Measurements from ENCODE around the gene COL4A2.
"Not testable (repeated sequence)": the region's sequence is repeated elsewhere in the genome, so short reads cannot be mapped to it uniquely, and the experiment has no call there.

Gene COL4A2

DNA sequence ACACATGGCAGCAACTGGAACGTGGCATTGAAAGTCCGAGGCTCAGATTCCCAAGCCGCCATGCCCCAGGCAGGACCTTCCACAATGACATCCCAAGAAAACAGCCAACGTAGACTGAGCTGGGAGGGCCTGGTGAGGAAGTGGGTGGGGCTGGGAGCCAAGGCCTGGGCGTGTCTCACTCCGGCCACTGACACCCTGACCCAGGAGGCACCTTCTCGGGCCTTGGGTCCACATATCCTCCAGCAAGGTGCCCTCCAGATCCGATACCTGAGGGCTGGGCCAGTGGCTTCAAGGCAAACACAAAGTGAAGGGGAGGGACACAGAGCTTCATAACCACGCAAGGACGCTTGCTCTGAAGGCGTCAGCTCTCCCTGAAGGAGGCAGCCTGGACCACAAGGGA is 211.5 kb downstream of the COL4A2 start:
- no peak for DNase-seq (ENCODE audit: low read depth)

GRCh38 chr13:110519046-110519445 is 212.0 kb downstream of the COL4A2 start:
- DNase-seq (ENCODE audit: low read depth), result no peak

DNA sequence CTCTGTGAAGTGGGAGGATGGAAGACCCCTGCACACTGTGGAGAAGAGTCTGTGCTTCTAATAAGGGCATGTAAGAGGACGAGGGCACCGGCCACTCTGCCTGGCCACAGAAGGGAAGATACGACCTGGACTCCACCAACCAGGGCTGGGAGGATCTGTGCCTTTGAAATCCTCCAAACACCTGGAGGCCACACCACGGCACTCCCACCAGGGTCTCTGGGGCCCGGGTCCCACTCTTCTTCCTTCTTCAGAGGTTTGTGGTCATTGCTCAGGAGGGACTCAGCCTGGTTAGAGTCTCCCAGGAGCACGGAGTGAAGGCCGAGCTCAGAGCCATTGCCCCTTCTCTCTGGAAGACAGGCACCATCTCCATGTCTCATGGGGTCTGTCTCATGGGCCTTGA is 212.4 kb downstream of the COL4A2 start:
- DNase-seq (ENCODE audit: low read depth), result no peak

- DNase-seq (ENCODE audit: low read depth), result no peak
Observed at GRCh38 chr13:110520431-110521295, 213.6 kb downstream of the COL4A2 start.

DNA sequence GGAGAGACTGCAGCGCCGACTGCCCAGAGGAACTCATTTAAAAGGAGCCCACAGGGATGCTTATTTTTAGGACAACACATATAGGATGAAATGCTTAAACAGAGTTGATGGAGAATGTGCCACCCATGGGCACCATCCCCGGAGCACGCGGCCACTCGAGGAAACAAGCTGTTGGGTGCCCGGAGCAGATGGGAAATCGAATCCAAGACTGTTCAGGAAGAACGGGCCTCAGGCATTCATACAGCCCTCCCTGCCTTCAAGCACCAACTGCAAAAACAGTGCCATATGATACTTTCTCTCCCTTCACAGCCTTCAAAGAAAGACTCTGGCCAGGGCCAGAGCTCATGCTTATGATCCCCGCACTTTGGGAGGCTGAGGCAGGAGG is 214.2 kb downstream of the COL4A2 start:
- no peak for DNase-seq (ENCODE audit: low read depth)

GRCh38 chr13:110521946-110522345 is 214.9 kb downstream of the COL4A2 start:
- DNase-seq (ENCODE audit: low read depth), result no peak

- DNase-seq (ENCODE audit: low read depth), result no peak
Observed at GRCh38 chr13:110522721-110523120, 215.6 kb downstream of the COL4A2 start.

- DNase-seq (ENCODE audit: low read depth), result no peak
Observed at GRCh38 chr13:110523180-110523579, 216.1 kb downstream of the COL4A2 start.

DNA sequence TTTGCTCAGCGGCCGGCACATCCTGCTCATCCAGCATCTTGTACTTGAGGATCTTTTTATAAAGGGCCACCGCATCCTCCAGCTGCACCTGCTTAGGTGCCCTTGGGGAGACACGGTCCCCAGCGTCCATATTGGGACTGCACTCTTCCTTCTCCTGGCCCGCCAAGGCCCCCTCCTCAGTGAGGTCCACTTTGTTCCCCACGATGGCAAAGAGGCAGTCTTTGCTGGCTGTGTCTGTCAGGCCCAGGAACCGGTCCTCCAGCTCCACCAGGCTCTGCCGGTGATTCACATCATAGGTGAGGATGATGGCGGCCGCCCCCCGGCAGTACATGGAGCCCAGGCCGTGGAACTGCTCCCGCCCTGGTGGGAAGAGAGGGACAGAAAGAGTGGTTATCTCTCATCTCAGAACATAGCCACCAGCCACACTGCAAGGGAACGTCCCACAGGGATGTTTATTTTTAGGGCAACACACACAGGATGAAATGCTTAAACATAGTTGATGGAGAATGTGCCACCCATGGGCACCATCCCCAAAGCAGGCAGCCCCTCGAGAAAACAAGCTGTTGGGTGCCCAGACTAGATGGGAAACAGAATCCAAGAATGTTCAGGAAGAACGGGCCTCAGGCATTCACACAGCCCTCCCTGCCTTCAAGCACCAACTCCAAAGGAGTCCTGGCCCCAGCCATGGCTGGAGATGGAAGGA is 216.9 kb downstream of the COL4A2 start:
- DNase-seq (ENCODE audit: low read depth), result no peak

DNA sequence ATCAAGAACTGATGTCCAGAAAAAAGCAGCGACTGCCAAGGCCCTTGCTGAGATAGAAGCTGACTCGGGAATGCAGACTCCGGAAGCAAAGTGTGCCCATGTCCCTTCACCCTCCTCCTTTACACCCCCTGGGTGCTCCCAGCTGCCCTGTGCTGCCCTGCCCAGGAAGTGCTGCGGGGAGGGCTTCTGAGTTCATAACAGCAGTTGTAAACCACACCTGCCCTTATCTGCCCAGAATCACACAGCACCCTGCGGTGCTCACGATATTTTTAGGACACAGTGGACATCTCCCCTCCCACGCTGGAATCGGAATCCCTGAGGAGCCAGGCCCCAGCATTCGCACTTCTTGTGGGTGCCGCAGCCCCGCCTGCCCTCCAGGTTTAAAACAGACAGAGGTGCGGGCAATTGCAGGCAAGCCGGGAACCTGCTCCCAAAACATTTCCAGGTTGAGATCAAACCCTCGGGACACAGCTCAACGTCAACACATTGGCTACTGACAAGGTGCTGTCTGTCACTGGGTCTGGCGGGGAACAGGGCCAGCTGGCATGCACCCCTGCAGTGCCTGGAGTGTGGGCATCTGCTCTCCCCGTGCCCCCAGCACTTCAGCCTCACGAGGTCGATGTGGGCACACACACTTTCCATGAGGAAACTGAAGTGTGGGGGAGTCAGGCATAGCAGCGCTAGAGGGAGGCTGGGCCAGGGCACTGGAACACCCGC is 217.6 kb downstream of the COL4A2 start:
- DNase-seq (ENCODE audit: low read depth), result no peak

GRCh38 chr13:110525328-110526319 is 218.5 kb downstream of the COL4A2 start:
- no peak for DNase-seq (ENCODE audit: low read depth)

GRCh38 chr13:110528371-110528770 is 221.3 kb downstream of the COL4A2 start:
- no peak for DNase-seq (ENCODE audit: low read depth)

DNA sequence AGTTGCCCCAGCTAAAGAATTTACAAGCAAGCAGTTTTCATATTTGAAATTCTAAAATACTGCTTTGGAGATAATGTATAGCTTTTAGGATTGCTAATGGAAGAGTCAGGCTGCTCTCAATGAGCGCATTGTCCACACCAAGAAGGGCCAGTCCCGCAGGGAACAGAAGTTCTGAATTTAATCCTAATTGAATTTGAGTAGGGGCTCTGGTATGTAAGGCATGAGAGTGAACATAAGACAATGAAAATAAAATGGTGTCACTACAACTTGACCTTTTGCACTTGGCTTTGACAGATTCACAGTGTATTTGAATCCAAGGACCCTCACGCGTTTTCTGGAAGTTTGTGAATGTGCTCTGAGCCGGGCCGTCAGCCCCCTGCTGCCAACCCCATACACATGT is 221.8 kb downstream of the COL4A2 start:
- DNase-seq (ENCODE audit: low read depth), result no peak

- DNase-seq (ENCODE audit: low read depth), result no peak
Observed at GRCh38 chr13:110529522-110530311, 222.6 kb downstream of the COL4A2 start.

DNA sequence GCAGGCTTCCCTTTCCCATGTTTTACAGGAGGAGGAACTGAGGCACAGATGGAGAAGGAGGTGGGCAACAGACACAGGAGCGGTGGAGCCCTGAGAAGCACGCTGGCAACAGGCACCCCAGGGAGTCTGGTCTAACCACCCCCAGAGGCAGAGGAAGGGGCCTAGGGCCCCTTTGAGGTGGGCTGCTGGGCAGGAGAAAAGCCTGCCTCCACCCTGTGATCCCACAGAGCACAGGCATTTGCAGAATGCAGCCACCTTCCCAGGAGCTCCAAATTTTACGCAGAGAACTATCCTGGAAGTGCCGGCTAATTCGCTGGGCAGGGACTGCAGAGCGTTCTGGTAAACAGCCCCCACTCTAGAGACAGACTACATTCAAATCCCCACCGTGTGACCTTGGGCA is 224.0 kb downstream of the COL4A2 start:
- no peak for DNase-seq (ENCODE audit: low read depth)

DNA sequence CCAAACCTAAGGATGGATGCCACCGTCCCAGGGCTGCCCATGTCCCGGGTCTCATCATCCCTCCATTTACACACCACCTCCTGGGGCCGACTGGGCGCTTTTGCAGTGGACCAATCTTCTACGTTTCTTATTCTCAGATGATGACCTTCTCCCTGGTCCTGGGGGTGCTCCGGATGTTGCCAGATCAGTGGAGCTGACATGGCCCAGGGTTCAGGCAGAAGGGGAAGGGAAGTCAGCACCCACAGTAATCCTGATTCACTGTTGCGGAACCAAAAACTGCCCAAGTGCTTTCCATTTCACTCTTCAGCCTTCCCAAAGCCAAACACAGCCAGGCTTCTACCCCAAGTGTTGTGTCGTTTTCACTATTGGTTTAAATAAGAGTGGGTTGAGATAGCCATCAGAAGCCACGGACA is 224.6 kb downstream of the COL4A2 start:
- DNase-seq (ENCODE audit: low read depth), result no peak

- DNase-seq (ENCODE audit: low read depth), result not testable (repeated sequence)
Observed at GRCh38 chr13:110532258-110532657, 225.2 kb downstream of the COL4A2 start.

GRCh38 chr13:110533771-110534670 is 226.9 kb downstream of the COL4A2 start:
- DNase-seq (ENCODE audit: low read depth), result no peak

- no peak for DNase-seq (ENCODE audit: low read depth)
Observed at GRCh38 chr13:110535526-110535925, 228.4 kb downstream of the COL4A2 start.
